HG03280 (cell line): ENCODE data around the gene SLC15A1.

Source experiments
- ATAC-seq: cut with Tn5 transposase; IDR thresholded peaks from one replicate; pipeline ENCODE4 v1.9.1; 2021; ENCODE audit warnings: mild to moderate bottlenecking, moderate library complexity; ENCODE audit not compliant: unreplicated experiment

Gene SLC15A1

DNA sequence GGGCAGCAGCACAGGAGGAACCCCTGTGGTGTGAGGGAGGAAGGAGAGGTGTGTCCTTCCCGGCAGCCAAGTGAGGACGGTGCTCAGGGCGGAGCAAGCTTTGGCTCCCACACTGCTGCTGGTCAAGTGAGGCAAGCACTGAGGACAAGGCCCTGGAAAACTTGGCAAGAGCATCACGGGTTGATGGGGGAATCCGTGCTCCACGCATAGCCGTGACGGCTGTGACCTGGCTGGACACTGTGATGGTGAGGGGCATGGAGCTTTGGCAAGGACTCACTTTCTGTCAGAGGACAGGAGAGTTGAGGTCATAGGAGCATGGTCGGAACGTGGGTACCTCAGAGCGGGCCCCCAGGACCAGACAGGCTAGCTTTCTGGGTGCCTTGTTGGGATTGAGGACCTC, 29.0 kb upstream of the SLC15A1 start:
- no peak for ATAC-seq

DNA sequence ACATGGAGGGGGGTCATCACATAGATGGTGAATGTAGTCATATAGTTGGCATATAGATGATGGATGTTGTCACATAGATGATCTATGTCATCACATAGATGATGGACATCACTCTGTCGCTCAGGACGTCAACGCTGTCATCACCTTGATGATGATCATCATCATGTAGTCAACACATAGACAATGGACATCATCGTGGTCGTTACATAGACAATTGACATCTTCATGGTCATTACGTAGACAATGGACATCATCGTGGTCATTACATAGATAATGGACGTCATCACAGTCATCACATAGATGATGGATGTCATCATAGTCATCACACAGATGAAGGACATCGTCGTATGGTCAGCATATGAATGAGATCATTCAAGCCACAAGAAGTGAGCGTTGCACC, 28.6 kb upstream of the SLC15A1 start:
- ATAC-seq = no peak

DNA sequence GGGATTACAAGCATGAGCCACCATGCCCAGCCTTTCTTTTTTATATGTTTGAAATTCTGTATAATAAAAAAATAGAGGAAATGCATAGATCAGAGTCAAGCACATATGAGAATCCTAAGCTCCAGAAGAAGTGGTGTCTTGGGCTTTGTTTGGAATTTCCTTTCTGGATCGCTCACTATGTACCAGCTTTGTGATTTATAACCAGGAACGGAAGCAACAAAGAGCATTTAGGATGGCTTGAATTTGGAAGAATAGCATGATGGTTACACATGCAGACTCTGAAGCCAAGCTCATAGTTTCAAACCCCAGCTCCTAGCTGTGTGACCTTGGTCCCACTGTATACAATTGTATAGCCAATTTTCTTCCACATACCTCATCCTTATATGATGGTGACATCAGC, 28.0 kb upstream of the SLC15A1 start:
- no peak for ATAC-seq

DNA sequence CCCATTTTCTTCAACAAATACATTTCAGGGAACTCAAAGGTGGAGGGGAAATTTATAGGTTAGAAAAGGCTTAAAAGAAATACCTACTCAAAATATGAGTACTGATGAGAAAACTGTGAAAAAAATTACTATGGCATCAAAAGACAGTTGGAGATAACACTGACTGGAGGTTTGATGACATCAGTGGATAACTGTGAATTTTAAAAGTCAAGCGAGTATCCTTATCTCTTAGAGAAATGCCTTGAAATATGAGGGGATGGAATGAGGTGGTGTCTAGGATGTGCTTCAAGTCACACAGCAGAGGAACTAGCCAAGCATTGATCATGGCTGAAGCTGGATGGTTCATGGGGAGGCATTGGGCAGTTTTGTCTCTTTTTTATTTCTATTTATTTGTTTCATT, 27.2 kb upstream of the SLC15A1 start:
- no peak for ATAC-seq

DNA sequence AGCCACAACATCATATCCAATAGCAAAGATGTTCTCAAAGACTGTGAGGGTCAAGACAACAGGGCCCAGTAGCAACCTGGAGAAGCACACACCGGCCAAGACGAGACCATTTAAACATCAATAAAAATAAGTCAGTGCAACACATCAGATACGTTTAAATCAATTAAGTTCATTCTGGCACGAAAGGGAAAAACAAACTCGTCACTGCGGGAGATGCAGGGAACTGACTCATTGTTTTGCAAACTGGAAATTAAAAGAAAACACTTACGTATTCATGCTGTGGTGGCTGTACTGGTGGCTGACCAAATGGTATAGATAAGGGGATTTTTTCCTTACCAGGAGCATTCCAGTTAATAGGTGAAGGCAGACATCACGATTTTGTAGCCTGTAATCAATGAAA, 26.3 kb upstream of the SLC15A1 start:
- no peak for ATAC-seq

DNA sequence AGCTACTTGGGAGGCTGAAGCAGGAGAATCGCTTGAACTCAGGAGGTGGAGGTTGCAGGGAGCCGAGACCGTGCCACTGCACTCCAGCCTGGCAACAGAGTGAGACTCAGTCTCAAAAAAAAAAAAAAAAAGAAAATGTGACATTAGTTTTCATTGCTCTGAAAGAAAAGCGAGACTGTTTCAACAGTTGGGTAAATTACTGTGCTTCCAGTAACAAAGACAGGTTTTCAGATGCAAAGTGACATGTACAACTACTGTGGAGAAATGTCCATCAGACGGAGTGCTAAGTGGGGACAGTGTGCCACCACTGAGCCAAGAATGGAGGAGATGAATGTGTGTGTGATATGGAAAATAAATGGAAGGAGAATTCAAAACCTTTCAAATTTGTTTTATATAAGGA, 24.2 kb upstream of the SLC15A1 start:
- ATAC-seq = no peak

DNA sequence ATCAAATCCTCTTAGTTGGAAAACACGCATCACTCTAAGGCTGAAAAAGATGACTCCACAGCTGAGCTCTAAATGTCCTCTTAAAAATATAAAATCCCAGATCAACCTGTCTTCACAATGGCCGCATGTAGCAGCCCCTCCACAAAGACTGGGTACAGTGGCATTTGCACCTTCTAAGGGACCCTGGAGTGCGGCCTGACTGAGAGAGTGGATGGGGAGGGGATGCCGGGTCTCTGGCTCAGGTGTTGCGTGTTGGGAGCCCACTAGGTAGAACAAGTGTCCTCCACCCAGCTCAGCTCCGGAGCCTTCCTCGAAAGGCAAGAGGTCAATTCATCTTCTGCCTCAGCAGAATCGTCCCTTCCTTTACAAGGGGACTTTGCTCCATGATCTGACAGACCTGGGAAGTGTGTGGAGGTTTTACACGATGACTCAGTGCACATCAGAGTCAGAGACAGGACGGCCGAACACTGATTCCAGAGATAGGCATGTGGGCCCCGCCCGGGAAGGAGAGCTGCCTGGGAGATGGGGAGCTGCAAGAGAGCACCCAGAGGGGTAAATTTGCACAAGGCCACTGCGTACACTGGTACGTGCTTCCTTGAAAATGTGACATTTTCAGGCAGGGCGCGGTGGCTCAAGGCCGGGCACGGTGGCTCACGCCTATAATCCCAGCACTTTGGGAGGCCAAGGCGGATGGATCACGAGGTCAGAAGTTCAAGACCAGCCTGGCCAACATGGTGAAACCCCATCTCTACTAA, 23.5 kb upstream of the SLC15A1 start:
- ATAC-seq = no peak

DNA sequence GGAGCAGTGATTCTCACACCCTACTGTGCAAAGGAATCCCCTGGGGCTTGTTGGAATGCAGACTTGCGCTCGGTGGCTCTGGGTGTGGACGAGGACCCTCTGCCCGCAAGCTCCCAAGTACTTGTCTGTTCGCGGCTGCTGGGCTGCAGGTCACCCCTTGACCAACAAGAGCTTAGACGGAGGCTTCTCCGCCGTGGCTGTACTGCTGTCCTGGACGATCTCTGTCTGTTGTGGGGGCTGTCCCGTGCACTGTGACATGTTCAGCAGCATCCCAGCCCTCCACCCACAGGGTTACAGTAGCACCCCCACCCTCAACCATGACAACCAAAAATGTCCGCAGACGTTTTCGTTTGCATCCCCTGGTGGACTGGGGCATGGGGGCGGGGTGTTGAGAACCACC, 22.9 kb upstream of the SLC15A1 start:
- ATAC-seq = no peak

DNA sequence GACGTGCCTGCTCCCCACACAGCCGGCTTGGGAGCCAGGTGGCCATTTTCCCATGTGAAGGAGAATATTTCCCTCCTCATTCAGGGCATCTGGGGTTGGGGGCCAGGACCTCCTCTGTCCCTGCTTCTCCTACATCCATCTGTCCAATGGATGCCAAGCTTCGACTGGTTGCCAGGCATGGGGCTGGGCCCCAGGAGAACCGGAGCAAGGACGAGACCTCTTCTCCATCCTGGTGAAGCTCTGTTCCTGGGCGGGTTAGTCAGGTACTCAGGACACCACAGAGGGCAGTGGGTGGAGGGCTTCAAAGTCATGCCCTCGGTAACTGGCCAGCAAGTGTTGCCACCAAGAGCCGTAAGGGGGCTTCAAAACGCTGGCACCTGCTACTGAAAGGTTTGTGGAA, 22.3 kb upstream of the SLC15A1 start:
- no peak for ATAC-seq

DNA sequence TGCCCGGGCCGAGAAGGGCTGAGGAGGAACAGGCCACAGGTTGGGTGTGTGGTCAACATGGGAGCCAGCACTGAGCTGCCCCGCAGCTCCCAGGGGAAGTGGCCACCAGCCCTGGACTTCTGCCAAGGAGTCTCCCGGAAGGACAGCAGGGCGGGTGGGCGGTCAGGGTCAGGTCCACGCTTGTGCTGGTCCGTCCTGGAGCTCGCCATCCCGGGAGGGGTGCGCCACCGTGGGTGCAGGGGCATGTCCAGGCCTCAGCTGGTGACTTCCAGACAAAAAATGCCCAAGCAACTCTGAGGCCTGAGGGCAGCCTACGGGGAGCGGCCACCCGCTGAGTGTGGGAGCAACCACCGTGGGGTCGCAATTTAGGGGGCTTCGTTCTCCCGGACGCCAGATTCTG, 21.4 kb upstream of the SLC15A1 start:
- ATAC-seq = no peak

DNA sequence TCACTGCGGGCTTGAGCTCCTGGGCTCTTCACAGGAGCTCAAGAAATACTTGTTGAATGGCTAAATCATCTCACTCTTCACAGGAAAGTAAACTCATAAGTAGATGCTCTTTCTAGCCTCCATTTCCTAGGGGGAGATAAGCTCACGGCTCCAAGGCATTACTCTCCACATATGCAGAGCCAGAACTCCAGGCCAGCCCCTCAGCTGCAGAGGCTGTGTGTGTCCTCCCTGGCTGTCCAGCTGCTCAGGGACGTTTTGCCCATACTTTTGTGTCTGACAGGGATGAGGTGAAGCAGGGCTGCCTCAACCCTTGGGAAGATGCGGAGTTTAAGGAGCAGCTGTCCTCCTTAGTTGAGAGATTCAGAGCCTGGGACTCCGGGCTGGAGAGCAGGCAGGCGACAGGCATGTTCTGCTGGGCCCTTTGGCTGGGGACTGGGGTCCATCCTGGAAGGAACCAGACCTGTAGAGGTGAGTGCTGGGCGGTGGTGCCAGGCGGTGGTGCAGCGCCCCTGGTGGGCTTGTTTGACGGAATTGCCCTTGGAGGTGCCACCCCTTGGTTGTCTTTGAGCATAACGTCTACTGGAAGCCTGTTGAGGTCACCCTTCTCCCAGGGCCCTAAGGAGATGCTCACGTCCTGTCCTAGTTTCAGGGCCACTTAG, 20.5 kb upstream of the SLC15A1 start:
- no peak for ATAC-seq

DNA sequence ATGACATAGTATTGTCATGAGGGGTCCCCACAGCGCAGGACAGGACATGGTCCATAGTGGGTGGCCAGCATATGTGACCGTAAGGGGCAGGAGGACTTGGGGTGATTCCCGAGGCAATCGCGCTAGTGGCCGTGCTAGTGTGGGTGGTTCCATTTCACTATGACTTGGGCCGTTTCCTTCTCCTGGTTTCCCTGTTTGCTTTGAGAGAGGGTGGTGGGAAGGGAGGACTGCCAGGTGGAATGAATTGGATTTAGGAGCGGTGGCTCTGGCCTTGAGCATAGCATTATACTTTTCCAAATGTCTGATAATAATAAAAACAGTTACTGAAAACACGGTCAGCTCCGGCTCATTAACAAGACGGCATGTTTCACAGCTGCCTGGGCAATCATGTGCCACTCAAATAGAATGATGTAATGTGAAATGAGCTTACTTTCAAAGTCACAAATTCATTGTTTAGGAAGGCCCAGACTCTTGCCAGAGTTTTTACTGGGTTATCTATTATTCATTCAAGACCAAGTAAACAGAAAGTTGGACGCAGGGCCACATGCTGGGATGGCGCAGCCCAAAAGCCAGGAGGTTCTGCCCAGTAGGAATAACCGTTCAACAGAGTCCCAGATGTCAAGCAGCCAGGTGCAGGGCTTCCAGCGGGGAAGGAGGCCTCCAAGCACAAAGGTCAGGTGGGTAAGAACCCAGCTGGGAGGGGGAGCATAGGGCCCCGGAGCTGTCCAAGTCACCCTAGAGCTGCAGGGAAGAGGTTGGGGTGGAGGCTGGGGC, 19.6 kb upstream of the SLC15A1 start:
- ATAC-seq = no peak

DNA sequence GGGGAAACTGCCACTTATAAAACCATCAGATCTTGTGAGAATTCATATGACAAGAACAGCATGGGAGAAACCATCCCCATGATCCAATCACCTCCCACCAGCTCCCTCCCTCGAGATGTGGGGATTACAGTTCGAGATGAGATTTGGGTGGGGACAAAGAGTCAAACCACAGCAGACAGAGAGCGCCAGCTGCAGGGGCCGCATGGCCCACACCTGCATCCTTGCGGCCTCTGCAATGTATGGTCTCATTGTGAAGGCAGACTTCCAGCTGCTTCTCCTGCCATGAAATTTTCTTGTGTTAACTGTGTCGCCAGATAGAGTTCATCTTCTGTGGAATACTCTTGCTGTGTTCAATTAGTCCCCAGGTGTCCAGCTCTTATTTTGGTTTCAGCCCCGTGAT, 17.3 kb upstream of the SLC15A1 start:
- no peak for ATAC-seq

DNA sequence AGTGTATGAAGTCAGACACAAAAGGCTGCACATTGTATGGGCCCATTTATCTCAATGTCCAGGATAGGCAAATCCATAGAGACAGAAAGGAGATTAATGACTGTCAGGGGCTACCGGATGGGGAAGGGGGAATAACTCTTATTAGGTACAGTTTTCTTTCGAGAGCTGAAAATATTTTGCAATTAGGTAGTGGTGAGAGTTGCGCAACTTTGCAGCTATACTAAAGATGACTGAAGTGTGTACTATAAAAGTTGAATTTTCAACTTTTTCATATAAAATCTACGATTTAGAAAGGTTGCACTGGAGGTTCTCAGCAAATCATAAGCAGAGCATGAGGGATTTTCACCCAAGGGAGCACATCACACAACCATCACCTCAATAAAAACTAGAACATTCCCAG, 16.1 kb upstream of the SLC15A1 start:
- no peak for ATAC-seq

DNA sequence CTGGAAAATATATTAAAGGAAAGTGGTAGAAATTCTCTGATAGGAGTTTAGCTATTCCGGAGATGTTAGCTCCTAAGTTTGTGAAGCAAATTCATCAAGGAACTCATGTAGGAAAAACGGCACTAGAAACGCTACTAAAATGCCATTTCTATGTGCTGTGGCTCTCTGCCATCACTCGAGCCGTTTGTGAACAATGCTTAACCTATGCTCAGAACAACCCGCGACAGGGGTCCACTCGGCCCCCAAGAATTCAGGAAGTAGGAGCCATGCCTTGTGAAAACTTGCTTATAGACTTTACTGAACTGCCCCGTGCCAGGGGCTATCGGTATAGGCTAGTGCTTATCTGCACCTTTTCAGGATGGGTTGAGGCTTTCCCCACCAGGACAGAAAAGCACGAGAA, 14.2 kb upstream of the SLC15A1 start:
- no peak for ATAC-seq

DNA sequence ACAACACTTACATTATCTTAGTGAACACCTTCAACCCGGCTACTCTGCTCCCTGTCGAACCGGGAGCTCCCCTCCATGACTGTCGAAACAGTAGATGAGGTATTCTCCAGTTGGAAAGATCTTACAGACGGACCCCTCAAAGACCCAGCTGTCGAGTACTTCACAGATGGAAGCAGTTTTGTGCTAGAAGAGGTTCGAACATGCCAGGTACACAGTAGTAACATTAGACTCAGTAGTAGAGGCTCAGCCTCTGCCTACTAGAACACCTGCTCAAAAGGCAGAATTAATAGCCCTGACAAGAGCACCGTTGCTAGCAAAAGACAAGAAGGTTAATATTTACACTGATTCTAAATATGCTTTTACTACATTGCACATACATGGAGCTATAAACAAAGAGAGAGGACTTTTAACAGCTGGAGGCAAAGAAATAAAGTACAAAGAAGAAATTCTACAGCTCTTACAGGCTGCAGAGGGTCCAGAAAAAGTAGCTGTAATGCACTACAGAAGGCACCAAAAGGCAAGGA, 13.6 kb upstream of the SLC15A1 start:
- ATAC-seq = no peak

DNA sequence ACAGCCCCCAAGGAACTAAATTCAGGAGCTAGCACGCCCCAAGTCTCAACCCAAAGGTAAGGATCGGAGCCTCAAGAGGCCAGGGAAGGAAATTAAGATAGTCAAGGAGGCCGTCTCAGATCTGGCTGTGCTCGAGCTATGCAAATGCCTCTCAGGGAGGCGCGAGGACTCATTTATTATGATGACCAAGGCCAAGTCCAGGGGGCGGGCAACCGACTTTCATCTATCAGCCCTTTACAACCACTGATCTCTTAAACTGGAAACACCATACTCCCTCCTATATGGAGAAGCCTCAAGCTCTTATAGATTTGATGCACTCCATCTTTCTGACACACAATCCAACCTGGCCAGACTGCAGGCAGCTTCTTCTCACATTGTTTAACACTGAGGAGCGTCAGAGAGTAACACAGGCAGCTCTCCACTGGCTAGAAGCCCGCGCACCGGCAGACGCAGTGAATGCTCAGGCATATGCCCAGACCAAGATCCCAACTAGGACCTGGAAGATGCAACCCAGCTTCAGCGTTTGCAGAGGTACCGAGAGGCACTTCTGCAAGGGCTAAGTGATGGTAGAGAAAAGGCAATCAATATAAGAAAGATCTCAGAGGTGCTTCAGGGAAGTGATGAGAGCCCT, 9.6 kb upstream of the SLC15A1 start:
- no peak for ATAC-seq

DNA sequence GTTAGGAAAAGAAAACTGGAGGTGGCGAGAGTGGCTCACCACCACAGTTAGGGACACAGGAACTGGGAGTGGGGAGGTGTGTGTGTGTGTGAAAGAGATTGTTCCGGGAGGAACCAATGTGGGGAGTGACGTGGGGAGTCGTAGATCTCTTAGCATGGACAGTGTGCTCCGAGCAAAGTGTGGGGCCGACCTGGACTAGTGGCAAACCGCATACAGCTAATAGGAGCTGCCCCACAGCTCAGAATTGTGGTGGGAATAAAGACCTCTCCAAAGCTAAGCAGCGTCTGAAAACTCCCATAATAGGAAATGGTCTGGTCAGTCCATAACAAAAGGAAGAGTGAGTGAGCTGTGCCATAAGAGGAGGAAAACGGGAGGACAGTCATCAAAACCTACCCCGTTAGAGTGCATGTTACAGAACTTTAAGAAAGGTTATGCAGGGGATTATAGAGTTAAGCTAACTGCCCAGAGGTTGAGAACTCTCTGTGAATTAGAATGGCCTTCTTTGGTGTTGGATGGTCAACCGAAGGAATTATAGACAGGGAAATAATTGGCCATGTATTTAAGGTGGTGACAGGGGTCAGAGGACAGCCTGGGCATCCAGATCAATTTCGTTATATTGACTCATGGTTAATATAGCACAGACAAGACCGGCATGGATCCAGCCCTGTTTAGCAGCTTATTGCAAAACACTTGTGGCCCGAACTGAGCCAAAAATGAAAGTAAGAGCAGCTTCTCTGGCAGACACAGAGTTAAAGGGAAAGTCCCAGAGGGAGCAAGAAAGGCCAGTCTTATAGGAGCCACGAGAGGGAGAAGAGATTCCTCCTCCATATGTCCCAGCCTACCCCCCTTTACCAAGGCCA, 8.9 kb upstream of the SLC15A1 start:
- peak; percentile 59 for ATAC-seq

DNA sequence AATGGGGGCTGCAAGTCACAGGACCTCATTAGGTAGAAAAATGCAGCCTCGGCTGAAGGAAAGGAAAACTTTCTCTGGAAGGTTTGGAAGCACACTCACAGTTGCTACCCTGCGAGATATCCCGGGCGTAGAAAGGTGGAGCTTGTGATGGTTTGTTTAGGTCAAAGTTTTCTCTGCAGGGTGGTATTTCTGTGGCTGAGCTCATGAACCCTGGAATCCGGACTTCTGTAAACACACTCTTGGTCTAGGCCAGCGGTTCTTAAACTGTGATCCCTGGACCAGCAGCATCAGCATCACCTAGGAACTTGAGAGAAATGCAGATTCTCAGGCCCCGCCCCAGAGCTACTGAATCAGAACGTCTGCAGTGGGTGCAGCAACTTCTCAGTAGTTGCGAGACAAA, 3.3 kb upstream of the SLC15A1 start:
- ATAC-seq = no peak

DNA sequence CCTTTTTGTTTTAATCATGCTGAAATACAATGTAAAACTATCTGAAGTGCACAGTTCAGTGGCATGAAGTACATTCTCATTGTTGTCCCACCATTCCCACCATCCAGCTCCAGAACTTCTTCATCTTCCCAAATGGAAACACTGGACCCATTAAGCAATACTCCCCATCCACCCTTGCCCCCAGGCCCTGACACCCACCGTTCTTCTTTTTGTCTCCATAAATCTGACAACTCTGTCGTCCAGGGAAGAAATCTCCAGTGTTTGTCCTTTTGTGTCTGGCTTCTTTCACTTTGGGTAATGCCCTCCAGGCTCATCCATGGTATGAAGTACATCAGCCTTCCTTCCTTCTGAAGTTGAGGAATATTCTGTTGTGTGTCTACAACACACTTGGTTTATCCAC, 2.6 kb upstream of the SLC15A1 start:
- no peak for ATAC-seq
